HG02678 (cell line): ENCODE data around the gene GSTM3.
A peak's percentile ranks its signal among the peaks of the same experiment; 100 is the strongest.
"Not testable (repeated sequence)": the region's sequence is repeated elsewhere in the genome, so short reads cannot be mapped to it uniquely, and the experiment has no call there.

Source experiments
- ATAC-seq: cut with Tn5 transposase; IDR thresholded peaks from one replicate; pipeline ENCODE4 v1.9.1; 2021; ENCODE audit warnings: mild to moderate bottlenecking, moderate library complexity; ENCODE audit not compliant: unreplicated experiment

The GSTM3 gene

GRCh38 chr1:109708949-109709348, 31.9 kb downstream of the GSTM3 start:
- not testable (repeated sequence) for ATAC-seq

GRCh38 chr1:109705411-109705810, 35.4 kb downstream of the GSTM3 start:
- no peak for ATAC-seq

- no peak for ATAC-seq
These were observed 36.7 kb downstream of the GSTM3 start for GRCh38 chr1:109704173-109704572.

- not testable (repeated sequence) for ATAC-seq
These were observed 37.9 kb downstream of the GSTM3 start for GRCh38 chr1:109702940-109703339.

GRCh38 chr1:109697861-109698260, 43.0 kb downstream of the GSTM3 start:
- ATAC-seq = not testable (repeated sequence)

- no peak for ATAC-seq
These were observed 43.8 kb downstream of the GSTM3 start for GRCh38 chr1:109697066-109697465.

GRCh38 chr1:109695138-109695537, 45.7 kb downstream of the GSTM3 start:
- ATAC-seq = not testable (repeated sequence)

- ATAC-seq = not testable (repeated sequence)
These were observed 46.4 kb downstream of the GSTM3 start for GRCh38 chr1:109694400-109694799.

- ATAC-seq = no peak
These were observed 49.1 kb downstream of the GSTM3 start for GRCh38 chr1:109691759-109692158.

- ATAC-seq = no peak
These were observed 50.9 kb downstream of the GSTM3 start for GRCh38 chr1:109689844-109690405.

- peak; percentile 98 for ATAC-seq
These were observed 53.0 kb downstream of the GSTM3 start, which contains the start of gene GSTM1 for GRCh38 chr1:109687641-109688499. TSS of gene GSTM1 (plus strand) at chr1:109687817. CDS start at chr1:109687874, 57 bp downstream.

GRCh38 chr1:109687109-109687508, 53.7 kb downstream of the GSTM3 start:
- not testable (repeated sequence) for ATAC-seq

GRCh38 chr1:109685890-109686289, 54.9 kb downstream of the GSTM3 start:
- ATAC-seq = not testable (repeated sequence)

- not testable (repeated sequence) for ATAC-seq
These were observed 55.4 kb downstream of the GSTM3 start for GRCh38 chr1:109685399-109685798.

GRCh38 chr1:109684777-109685176, 56.1 kb downstream of the GSTM3 start:
- ATAC-seq = not testable (repeated sequence)
